C4-2B (cell line): ENCODE data around the gene FBXW5.

Source experiments
- ZFX ChIP-seq: fragments of 450-650 bp; IDR thresholded peaks from 2 replicates; pipeline ENCODE4 v1.6.1; 2017
- TF ChIP-seq, protein P1 (sequence below): fragments of 450-650 bp; conservative IDR thresholded peaks from 2 replicates; pipeline ENCODE4 v1.5.1; 2017; ENCODE audit warnings: mild to moderate bottlenecking

DNA sequence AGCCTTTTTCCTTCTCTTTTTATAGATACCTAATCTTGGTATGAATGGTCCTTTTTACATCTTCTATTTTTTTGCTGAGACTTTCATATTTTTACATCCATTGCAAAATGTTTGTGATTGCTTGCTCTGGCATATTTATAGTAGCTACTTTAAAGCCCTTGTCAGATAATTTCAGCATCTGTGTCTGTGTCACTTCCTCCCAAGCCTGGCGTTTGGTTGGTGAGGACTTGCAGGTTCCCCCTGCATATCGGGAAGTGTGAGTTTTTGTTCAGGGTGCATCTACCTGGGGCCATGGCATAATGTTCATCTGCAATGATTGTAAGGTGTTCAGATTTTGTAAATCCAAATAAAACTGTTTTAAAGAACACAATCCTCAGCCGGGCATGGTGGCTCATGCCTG is 8.9 kb downstream of the FBXW5 start:
- TF ChIP-seq, protein P1, sequence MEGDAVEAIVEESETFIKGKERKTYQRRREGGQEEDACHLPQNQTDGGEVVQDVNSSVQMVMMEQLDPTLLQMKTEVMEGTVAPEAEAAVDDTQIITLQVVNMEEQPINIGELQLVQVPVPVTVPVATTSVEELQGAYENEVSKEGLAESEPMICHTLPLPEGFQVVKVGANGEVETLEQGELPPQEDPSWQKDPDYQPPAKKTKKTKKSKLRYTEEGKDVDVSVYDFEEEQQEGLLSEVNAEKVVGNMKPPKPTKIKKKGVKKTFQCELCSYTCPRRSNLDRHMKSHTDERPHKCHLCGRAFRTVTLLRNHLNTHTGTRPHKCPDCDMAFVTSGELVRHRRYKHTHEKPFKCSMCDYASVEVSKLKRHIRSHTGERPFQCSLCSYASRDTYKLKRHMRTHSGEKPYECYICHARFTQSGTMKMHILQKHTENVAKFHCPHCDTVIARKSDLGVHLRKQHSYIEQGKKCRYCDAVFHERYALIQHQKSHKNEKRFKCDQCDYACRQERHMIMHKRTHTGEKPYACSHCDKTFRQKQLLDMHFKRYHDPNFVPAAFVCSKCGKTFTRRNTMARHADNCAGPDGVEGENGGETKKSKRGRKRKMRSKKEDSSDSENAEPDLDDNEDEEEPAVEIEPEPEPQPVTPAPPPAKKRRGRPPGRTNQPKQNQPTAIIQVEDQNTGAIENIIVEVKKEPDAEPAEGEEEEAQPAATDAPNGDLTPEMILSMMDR, result no peak
- TF ChIP-seq ZFX, result no peak
